GM10847 (cell line): Measurements from ENCODE around the gene M1AP.

ENCODE experiments used
- POLR2A ChIP-seq: IDR thresholded peaks from 2 replicates; pipeline ENCODE4 v1.6.1; 2011; ENCODE audit not compliant: insufficient read length; ENCODE audit errors: extremely low read depth

Gene M1AP

DNA sequence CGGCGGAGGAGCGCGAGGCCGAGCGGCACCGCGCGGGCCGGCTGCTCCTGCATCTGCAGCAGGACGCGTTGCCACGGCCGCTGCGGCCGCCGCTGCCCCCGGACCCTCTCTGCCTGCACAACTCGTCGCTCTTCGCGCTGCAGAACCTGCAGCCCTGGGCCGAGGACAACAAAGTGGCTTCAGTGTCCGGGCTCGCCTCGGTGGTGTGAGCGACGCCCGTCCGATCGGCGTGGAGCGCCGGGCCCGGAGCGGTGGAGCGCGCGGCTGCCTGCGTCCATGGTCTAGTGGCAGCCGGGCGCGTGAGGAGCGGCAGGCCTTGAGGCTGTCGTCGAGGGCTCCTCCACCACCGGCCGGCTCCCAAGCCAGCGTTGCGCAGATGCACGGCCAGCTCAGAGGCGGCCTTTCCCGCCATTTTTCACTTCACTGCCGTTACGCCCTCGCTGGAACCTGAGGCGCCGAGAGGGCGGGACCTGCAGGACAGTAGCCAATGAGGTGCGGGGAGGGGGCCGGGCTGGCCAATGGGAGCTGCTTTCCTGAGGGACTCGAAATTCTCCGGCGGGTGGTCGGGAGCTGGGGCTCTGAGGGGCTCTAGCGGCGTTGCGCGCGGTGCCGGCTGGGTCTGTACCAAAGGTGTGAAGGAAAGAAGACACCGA is 132.0 kb downstream of the M1AP start:
- TF ChIP-seq POLR2A: no peak

DNA sequence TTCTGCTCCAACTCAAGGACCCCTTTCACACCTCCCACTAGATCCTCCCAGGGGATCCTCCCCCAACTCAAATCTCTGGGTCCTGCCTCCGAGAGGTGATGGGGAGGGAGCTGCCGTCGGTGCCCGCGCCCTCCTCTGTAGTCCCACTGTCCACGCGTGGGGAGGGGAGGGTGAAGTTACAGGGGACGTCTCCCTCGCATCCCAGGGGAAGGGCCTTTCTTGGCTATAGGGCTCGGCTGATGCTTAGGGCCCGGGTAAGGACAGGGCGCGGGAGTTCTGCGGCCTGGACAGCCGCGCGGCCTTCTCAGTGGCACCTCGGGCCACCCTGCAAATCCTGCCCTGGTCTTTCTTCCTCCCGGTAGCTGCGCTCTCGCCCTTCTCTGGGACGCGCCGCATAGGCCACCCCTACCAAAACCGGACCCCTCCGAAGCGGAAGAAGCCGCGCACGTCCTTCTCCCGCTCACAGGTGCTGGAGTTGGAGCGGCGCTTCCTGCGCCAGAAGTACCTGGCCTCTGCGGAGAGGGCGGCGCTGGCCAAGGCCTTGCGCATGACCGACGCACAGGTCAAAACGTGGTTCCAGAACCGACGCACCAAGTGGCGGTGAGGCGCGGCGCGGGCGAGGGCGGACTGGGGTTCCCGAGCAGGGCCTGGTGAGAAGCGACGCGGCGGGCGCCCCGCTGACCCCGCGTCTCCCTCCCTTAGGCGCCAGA is 132.7 kb downstream of the M1AP start:
- no peak for TF ChIP-seq POLR2A

DNA sequence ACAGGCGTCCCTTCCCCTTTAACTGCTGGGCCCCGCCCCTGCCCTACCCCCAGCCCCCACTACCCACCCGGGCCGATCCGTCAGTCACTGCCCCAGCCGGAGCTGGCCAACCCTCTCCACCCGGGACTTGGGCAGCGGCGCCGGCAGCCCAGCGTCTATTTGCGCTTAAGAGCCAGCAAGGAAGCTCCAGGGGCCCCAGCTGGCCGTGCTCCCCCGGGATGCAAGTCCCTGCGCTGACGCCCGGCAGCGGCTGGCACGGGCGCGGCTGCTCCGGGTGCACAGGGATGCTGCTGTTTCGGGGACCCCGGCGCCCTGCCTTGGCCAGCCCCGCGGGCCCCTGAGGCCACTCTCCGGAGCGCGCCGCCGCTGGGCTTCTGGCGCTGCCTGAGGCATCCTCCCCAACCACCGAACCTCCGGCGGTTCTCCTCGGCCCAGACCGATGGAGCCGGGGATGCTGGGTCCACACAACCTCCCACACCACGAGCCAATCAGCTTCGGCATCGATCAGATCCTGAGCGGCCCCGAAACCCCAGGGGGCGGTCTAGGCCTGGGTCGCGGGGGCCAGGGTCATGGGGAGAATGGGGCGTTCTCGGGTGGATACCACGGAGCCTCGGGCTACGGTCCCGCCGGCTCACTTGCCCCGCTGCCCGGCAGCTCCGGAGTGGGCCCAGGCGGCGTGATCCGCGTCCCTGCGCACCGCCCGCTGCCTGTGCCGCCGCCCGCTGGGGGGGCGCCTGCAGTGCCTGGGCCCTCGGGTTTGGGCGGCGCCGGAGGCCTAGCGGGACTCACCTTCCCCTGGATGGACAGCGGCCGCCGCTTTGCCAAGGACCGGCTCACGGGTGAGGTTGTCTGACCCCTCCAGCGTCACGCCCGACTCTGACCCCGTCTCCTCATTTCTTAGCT is 133.5 kb downstream of the M1AP start, which contains the start of gene TLX2:
Gene TLX2, plus strand, starts transcription at position 83 of the 903 bp plus-strand sequence. Its CDS starts 357 bp downstream, at position 440.
- no peak for TF ChIP-seq POLR2A

DNA sequence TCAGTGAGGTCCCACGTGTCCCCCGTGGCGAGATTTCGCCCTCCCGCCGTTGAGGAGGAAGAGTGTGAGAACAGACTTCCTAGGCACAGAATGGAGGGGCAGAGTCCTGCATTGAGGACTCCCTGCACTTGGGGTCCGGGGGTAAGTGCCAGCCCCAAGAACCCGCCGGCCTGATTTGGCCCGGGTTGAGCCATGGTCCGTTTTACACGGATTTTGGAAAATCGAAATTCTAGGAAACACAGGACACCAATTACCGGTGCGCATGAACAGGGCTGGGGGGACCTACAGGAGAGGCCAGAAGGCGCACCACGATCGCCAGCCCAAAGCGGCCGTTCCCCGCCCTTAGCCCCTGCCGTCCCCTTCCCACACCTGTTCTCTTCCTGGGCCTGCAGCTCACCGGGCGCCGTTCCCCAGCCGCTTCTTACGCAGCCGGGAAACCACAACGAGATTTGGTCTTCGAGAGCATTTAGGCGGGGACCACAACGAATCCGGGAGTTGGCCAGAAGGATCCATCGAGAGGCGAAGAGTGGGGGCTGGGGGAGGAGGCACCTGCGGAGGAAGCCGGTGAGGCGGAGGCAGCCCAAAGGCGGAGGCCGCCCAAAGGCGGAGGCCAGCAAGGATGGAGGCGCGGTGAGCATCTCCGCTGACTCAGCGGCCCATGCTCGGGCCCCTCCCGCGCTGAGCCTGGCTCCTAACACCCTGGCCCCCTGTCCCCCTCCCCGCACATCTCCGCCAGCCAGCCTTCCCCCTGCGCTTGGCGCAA is 134.3 kb downstream of the M1AP start:
- no peak for TF ChIP-seq POLR2A

DNA sequence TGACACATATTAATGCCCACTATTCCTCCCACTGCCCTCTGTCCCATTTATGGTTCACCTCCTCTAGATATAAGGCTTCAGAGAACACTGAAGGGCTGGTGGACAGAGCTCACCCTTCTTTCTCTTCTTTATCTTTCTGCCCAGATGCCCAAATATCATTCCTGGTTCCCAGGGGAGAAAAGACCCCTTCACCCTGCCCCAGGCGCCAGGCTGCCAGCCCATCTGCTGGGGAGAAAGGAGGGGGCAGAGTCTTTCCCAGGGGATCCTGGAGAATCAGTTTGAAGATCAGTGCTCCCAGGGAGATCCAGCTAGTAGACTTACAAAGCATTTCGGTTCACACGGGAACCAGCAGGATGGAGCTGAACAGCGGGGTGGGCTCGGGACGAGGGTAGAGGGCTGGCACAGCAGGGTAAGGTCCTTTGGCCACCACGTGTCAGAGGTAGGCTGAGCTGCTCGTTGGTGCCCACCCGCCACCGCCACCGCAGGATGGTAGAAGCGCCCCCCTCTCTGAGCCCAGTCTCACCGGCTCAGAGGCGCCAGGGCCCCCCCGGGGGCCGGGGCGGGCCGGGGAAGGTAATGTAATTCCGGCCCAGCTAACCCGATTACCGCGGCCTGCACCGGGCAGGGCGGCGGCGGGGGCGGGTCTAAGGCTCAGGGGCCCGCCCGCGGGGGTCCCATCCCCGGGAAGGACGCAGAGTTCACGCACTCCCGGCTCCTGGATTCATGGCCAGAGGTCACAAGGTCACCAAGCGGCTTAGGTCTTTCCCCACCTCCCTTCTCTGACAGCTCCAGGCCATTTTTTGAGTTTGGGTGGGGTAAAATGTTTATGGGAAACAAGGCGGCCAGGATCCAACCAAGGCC is 135.2 kb downstream of the M1AP start:
- TF ChIP-seq POLR2A: no peak

DNA sequence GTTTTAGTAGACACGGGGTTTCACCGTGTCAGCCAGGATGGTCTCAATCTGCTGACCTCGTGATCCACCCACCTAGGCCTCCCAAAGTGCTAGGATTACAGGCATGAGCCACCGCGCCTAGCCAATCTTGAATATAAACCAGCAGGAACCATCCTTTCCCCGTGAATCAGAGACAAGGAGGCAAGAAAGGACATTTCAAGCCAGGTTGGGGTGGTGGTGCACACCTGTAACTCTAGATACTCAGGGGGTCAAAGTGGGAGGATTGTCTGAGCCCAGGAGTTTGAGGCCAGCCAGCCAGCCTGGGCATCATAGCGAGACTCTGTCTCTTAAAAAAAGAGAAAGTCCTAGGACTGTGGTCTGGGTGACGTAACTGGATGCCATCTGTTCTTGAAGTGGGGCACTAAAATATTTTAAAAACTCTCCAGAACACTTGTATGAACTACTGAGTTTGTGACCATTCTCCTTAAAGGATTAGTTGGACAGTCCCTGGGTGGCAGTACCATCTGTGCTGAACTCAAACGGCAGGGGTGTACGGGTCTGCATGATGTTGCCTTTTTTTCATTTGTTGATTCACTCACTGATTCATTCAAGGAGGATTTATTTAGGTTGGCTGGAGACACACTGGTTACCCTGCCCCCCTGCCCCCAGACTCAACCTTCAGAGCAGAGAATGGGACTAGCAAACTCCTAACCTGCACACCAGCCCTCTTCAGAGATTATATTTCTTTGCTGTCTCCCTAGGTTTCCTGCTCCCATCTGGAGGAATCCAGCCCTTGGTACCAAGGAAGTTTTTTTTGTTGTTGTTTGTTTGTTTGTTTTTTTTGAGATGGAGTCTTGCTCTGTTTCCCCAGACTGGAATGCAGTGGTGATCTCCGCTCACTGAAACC is 136.8 kb downstream of the M1AP start:
- no peak for TF ChIP-seq POLR2A

DNA sequence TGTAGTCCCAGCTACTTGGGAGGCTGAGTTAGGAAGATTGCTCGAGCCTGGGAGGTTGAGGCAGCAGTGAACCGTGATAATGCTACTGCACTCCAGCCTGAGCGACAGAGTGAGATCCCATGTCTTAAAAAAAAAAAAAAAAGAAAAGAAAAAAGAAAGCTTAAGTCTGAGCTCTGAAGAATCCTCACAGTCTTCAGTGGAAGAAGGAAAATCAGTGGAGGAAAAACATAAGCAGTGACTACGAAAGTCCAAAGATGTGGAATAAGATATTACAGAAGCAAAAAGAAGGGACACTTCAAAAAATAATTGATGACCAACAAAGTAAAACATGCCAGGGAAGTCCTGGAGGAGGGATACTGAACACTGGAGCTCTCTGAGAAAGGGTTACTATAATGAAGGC is 137.9 kb downstream of the M1AP start:
- TF ChIP-seq POLR2A: no peak

DNA sequence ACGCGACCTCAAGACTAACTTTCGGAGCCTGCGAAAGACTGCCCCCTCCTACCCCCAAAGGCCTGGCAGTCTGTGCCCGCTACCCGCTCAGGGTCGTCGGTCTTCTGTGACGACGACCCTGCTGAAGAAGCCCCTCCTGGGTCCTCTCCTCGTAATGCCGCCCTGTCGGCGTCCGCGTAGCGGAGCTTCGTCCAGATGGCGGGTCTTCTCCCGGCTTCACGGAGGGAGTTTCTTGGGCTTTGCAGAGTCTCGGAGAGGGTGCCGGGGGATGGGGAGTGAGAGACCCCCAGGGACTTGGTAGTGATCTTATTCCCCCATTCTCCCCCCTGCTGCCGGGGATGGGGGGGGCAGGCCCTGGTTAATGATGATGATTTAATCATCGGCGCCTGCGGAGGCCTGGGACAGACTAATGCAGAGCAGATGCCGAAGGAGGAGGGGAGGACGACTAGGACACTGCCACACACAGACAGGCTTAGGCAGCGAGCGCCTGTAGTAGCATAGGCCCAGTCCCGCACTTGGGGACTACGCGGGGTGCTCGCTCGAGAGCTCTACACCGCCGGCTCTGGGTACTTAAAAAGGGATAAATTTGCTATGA is 140.1 kb downstream of the M1AP start:
- TF ChIP-seq POLR2A: no peak
